Measurements from ENCODE around the gene ADAMTSL2.

The ADAMTSL2 gene

GRCh38 chr9:133618726-133619125, 84.2 kb downstream of the ADAMTSL2 start:
- DNase-seq (ENCODE audit: low read depth) = no peak
- no peak for TF ChIP-seq CTCF (conservative IDR thresholded peaks at IDR 0.05; ENCODE audit: low read depth, low read length)
- no peak overlapping the region for H3K4me3 ChIP-seq (ENCODE audit: low read depth, low read length)

GRCh38 chr9:133619791-133620190, 85.3 kb downstream of the ADAMTSL2 start:
- no peak overlapping the region for H3K4me3 ChIP-seq (ENCODE audit: low read depth, low read length)
- peak; percentile 2 for DNase-seq (ENCODE audit: low read depth)
- TF ChIP-seq CTCF (conservative IDR thresholded peaks at IDR 0.05; ENCODE audit: low read depth, low read length) = no peak

DNA sequence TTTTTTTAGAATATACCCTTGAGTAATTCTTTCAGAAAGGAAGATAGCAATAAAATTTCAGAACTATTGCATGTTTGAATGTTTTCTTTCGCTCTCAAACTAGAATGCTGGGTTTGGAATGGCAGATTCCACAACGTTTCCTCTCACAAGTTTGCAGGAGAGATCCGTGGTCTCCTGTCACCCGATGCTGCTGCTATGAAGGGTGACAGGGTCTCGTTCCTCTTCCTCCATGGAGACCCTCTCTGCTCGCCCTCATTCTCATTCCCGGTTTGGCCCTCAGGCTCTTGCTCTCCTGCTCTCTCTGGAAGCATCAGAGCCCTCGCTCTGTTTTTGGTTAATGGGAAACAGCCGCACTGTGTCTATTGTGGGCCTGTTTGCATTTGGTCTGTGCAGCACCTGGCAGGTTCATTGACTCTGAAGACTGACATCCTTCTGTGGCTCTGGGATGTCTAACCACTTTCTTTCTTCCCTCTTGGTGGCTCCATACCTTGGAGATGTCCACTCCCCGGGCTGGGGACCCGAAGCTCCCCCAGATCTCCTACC, 87.3 kb downstream of the ADAMTSL2 start:
- H3K4me3 ChIP-seq (ENCODE audit: low read depth, low read length) = no peak overlapping the region
- no peak for DNase-seq (ENCODE audit: low read depth)
- TF ChIP-seq CTCF (conservative IDR thresholded peaks at IDR 0.05; ENCODE audit: low read depth, low read length) = no peak

- no peak for TF ChIP-seq CTCF (conservative IDR thresholded peaks at IDR 0.05; ENCODE audit: low read depth, low read length)
- DNase-seq (ENCODE audit: low read depth) = no peak
- no peak overlapping the region for H3K4me3 ChIP-seq (ENCODE audit: low read depth, low read length)
Measured at GRCh38 chr9:133622555-133622954, 88.1 kb downstream of the ADAMTSL2 start.

Measured in choroid plexus epithelial cell (primary cell).